GM18520 (cell line): Measurements from ENCODE around the gene PORCN.
A peak's percentile ranks its signal among the peaks of the same experiment; 100 is the strongest.
"Not testable (repeated sequence)": the region's sequence is repeated elsewhere in the genome, so short reads cannot be mapped to it uniquely, and the experiment has no call there.

Experiments
- ATAC-seq: cut with Tn5 transposase; IDR thresholded peaks from one replicate; pipeline ENCODE4 v1.9.1; 2021; ENCODE audit not compliant: unreplicated experiment

The PORCN gene

GRCh38 chrX:48509619-48510018 lies 827 bp downstream of the PORCN start:
- no peak for ATAC-seq

GRCh38 chrX:48511560-48511959 lies 2.8 kb downstream of the PORCN start:
- no peak for ATAC-seq

DNA sequence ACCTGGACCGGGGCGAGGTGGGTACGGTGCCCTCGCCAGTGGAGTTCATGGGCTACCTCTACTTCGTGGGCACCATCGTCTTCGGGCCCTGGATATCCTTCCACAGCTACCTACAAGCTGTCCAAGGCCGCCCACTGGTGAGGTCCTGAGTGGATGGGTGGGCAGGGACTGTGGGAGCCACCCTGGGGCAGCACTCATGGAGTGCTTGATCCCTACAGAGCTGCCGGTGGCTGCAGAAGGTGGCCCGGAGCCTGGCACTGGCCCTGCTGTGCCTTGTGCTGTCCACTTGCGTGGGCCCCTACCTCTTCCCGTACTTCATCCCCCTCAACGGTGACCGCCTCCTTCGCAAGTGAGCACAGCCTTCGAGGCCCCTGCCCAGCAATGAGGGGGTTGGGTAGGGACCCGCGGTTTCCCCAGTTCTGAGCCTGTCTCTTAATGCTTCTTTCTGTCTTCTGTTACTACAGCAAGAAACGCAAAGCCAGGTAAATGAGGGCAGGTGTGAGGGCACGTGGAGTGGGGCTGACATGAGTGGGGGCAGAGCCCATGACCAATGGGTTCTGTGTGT lies 3.7 kb downstream of the PORCN start:
- no peak for ATAC-seq

DNA sequence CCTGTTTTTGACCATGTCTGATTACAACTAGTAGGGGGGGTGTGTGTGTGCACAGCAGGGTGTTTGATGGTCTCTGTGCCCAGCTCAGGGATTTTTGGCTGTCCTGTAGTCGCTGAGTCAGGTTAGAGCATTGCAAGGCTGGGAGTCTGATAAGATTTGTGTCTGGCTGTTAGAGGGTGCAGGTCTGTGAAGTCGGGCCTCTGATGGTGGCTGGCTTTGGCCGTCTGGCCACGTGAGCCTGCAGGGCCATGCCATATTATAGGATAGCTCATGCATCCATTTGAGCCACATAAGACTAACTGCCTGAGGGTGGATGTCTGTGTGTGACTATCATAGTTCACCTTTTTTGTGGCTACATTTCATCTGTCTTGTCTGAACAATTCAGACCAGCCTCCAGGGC lies 4.9 kb downstream of the PORCN start:
- no peak for ATAC-seq

- ATAC-seq: no peak
Measured at GRCh38 chrX:48514126-48514806, 5.5 kb downstream of the PORCN start.

- ATAC-seq: no peak
Measured at GRCh38 chrX:48514868-48515460, 6.2 kb downstream of the PORCN start.

- ATAC-seq: no peak
Measured at GRCh38 chrX:48515842-48516241, 7.0 kb downstream of the PORCN start.

- ATAC-seq: no peak
Measured at GRCh38 chrX:48516285-48516684, 7.5 kb downstream of the PORCN start.

DNA sequence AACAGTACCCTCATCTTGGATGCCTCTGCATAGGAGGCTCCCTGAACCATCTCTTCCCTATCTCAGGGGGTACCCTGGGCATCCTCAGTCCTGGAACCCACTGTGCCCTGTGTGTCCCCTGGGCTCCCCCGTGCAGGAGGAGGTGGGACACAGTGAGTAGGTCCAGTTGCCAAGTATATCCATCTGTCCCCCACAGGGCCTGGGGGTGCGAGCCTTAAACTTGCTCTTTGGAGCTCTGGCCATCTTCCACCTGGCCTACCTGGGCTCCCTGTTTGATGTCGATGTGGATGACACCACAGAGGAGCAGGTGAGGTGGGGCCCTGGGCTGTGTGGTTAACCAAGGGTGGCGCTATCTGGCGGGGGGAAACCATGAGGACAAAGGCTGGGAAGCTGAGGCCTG lies 8.2 kb downstream of the PORCN start:
- no peak for ATAC-seq

DNA sequence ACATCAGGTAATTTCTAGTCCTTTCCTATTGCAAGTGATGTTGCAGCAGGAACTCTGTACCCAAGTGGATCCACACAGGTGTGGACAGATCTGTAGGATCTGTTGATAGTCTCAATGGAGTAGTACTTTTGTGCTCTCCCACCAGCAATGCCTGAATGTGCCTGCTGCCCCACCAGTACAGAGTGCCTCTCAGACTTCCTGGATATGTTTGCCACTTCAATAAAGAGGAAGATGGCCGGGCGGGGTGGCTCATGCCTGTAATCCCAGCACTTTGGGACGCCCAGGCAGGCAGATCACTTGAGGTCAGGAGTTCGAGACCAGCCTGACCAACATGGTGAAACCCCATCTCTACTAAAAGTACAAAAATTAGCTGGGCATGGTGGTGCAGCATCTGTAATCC lies 10.7 kb downstream of the PORCN start:
- ATAC-seq: not testable (repeated sequence)

DNA sequence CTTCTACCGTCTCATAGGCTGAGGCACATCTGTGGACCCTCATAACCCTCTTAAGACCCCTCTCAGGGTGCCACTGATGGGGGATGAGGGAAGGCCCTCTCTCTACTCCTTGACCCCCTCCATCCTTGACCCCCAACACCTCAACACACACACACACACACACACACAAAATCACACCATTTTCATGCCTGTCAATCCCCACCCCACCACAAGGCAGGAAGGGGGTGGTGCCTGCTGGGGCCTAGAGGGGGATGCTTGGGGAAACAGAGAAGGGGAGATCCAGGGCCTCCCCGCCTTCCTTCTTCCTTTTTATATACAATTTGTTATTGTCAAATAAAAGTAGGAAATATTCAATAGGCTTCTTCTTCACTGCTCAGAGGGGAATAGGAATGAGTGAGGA lies 11.7 kb downstream of the PORCN start:
- no peak for ATAC-seq

DNA sequence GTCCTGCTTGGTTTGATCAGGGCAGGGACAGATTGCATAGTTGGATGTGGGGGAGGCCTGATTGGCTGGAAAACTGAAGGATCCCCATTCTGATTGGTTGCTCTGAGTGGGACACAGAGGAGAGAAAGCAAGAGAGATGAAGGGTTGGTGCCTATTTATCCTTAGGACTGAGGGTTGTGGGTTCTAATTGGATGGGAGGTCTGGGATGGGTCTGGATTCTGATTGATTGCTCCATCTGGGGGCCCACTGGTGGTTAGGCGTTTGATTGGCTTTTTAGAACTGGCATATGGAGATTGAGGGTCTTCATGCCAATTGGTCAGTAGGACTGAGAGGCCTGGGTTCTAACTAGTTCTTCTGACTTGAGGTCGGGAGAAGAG lies 12.2 kb downstream of the PORCN start:
- no peak for ATAC-seq

DNA sequence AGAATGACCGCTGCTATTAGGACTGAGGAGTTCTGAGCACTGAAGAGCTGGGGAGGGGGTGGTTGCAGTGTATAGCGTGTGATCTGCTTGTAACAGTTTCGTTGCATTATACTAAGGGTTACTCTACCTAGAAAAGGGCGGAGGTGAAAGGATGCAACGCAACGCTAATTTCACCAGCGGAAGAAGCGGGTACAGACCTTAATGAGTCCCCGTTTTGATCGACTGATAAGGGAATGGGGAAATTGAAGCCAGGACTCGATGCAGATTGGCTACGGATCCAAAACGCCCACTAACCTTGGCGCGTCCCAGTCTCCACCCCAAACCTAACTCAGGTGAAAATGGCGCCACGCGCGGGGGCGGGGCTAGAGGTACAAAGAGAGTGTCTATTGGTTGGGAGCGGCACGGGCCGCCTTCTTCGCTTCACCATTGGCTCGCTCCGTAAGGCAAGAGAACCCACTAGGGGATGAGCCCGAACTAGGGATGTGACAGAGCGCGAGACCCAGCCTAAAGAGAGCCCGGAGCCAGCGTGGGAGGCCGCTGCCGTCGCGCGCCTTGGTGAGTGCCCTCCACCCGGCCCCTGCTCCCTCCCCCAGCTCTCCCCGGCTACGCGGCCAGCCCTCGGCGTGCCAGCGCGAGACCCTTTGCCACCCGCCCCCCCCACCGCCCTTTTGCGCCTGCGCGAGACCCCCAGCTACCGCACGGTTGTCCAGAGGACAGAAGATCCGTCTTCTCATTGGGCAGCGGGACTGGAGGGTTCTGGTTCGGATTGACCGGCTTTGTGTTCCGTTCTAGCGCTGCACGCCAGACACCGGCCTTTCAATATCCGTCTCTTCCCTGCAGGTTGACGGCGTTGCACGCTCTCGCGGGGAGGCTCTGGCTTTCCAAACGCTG lies 12.8 kb downstream of the PORCN start, which contains the start of gene EBP:
Gene EBP, plus strand, starts transcription at position 456 of the 891 bp plus-strand sequence. CDS start 1,964 bp downstream, outside the sequence.
- ATAC-seq: peak; percentile 92

GRCh38 chrX:48522291-48522690 lies 13.5 kb downstream of the PORCN start:
- ATAC-seq: no peak

- no peak for ATAC-seq
Measured at GRCh38 chrX:48523682-48524081, 14.9 kb downstream of the PORCN start.

DNA sequence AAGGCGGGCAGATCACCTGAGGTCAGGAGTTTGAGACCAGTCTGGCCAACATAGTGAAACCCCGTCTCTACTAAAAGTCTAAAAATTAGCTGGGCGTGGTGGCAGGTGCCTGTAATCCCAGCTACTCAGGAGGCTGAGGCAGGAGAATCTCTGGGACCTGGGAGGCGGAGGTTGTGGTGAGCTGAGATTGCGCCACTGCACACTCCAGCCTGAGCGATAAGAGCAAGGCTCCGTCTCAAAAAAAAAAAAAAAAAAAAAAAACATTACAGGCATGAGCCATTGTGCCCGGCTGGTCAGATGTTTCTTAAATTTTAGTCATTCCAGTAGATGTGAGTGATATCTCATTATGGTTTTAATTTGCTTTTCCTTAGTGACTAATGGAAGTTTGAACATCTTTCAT lies 17.1 kb downstream of the PORCN start:
- ATAC-seq: not testable (repeated sequence)

GRCh38 chrX:48530736-48531135 lies 21.9 kb downstream of the PORCN start:
- ATAC-seq: no peak

DNA sequence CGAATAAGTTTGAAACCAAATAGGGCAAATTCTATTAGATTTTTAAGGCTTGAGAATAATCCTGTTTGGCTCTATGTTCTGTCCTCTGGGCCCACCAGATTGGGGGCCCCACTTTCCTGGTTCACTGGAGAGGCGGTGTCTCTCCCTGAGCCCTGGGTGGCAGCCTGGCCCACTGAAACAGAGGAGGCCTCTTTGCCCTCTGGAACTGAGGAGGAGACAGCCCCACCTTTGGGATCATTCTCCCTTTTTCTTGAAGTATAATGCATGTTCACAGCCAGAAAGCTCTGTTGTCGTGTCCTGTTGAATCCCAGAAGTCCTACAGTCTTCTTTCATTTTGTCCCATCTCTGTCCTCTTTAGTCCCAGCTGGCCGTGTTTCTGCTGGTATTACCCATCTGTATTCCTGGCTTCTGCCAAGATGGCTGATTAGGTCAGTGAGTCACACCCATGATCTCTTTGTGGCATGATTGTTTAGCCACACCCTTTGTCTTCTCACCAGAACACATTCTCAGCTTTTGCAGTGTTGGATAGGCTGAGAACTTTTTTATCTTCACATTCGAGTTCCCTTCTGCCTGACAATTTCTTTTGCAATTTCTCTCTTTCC lies 22.7 kb downstream of the PORCN start:
- ATAC-seq: no peak

GRCh38 chrX:48532161-48532560 lies 23.4 kb downstream of the PORCN start:
- no peak for ATAC-seq

DNA sequence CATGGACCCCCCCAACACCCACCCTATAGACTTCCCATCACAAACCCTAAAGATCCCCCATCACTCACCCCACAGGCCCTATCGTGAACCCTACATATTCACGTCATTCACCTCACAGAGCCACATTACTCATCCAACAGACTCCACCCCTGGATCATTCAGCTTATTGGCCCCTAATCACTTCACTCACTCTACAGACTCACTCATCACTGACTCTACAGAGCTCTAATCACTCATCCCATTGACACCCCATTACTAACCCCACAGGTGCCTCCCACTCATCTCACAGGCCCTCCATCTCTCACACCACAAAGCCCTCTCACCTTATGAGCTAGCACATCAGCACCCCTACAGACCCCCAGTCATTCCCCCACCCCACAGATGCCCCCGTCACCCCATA lies 24.4 kb downstream of the PORCN start:
- ATAC-seq: no peak
